CD4-positive, alpha-beta T cell treated with Interleukin-17A for 4 hours (primary cell): ENCODE measurements around the gene BTBD10.

ENCODE experiments used
- DNase-seq: peaks from one replicate; pipeline ENCODE4 v3.0.0-alpha.2; 2020; ENCODE audit warnings: mixed read lengths

BTBD10 gene

GRCh38 chr11:13367115-13367514, 95.9 kb downstream of the BTBD10 start:
- no peak for DNase-seq

DNA sequence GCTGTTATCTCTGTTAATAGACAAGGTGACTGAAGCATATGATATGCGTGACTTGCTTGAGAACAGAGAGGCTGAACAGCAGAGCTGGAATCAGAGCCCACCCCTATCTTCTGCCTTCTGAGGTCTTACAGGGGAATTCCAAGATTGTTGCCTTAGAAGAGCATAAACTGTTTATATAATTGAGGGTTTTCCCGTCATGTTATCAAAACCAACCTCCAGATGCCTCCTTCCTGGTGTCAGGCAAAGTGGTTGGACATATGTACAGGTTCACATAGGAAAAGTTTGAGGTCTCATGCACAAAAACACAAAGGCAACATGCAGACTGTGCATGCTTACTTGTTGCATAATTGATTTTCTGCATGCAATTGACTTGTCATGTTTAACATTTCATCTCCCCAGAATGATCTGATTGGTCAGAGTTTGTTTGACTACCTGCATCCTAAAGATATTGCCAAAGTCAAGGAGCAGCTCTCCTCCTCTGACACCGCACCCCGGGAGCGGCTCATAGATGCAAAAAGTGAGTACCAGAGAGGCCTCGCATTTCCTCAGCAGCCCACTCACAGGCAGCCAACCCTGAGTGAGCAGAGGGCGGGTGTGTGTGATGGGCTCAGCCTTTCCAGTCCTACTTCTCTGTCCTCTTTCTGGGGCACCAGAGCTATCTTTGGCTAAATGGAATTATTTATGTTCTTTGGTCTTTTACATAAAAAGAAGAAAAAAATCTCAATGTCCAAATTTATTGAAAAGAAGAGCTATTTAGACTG, 96.6 kb downstream of the BTBD10 start:
- DNase-seq: no peak

GRCh38 chr11:13364388-13364787, 98.6 kb downstream of the BTBD10 start:
- no peak for DNase-seq

- no peak for DNase-seq
Observed at GRCh38 chr11:13362596-13363109, 100.4 kb downstream of the BTBD10 start.

DNA sequence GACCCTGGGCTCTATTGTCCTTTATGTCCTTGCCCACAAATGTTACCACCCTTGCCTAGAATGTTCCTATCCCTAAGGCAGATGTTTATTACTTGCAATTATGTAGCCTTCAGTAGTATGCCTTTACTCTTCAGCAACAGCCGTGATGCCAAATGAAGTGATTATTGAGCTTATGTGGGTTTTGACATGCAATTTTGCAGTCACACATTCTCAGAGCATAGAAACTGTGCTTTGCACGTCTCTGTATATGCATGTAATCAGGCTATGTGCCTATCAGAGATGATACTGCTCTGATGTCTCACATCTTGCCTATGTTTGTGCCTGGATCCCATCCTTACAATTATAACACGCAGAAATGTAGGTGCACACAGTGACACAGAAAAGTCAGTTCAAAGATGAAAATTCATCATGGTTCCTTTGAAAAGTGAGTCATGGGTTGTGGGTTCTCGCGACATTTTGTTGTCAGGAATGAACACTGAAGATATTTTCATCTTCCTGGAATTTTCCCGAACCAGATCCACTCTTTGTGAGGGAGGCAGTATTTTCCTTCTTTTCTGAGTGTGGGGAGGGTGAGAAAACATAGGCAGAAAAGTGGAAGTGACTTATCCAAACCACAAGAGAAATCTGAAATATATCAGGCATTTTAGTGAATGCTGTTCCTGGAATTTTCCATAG, 104.3 kb downstream of the BTBD10 start:
- no peak for DNase-seq

- DNase-seq: no peak
Observed at GRCh38 chr11:13357232-13357631, 105.8 kb downstream of the BTBD10 start.

- DNase-seq: no peak
Observed at GRCh38 chr11:13355191-13355590, 107.8 kb downstream of the BTBD10 start.

DNA sequence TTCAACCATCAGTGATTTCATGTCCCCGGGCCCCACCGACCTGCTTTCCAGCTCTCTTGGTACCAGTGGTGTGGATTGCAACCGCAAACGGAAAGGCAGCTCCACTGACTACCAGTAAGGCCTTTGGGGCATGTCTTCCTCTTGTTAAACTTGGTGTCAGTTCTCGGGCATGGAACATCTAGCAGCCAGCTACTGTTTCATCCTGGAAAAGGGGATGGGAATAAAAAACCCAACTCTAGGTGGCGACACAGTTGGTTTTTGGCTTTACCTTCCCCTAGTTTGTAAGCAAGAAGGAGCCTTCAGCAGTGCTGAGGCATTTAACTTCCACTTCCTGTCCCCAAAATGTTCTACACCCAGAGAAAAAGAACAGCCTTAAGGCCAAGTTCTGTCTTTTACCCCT, 108.7 kb downstream of the BTBD10 start:
- no peak for DNase-seq

DNA sequence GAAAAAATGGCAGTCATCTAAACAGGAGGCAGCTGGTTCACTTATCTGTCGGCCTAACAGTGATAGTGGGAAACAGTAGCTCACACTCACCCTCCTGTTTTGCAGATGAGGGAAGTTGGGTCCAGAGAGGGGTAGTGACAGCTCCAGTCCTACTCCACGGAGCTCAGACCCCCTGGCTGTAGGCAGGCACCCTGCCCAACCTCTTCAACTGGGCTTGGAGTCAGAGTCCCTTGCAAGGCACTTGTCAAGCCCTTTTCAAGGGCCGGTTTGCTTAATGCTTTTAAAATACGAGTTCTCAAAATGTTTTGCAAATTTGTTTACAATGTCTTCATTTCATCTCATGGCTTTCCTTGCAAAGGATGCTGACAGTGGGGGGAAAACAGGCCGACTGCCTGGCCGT, 110.3 kb downstream of the BTBD10 start:
- no peak for DNase-seq

DNA sequence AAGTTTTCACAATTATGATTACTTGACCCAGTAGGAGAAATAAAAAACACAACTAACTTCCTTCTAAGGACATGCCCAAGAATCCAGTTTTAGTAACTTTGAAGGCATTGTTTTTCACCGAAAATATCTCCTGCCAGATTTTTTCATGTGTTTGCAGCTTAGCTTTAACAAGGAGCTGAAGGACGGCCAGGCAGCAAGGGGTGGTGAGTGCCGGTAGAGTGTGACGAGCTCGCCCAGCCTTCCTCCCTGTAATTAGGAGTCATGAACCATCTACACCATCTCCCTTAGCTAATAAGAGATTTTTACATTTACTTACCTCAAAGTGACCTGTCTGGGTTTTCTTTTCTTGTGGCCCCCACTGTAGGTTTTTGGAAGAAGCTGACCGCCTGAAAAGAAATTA, 113.4 kb downstream of the BTBD10 start:
- no peak for DNase-seq

DNA sequence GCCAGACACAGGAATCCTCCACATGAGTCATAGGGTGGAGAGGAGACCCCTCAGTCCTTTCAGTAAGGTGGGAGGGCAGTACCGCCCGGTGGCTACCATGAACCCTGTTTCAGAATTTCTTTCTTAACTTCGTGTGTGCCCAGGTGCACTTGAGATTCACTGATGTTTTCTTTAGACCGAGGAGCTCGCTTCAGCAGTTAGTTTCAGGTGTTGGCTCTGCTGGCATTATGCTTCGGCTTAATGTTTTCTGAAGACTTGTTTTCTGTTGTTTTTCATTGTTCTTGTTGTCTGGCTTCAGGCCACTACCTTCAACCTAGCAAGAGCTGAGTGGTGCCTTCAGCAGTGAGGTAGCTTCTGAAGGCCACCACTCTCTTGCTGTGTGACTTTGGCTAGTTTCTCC, 114.0 kb downstream of the BTBD10 start:
- no peak for DNase-seq

DNA sequence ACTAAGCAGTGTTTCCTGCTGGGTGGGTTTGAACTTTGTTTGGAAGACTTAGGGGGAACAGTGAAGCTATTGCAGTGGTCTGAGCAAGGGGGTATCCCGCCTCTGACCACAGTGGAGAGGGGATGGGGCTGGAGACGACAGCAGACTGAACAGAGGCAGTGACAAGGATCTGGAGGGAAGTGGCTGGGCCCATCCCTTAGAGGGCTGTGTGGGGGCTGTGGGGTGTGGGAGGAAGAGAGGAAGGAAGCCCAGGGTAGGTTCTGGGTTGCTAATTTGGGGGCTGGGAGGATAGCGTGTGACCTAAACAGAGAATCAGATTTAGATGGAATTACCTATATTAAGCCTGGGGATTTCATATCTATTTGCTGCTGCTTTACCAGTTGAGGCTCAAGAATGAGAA, 114.7 kb downstream of the BTBD10 start:
- DNase-seq: no peak

DNA sequence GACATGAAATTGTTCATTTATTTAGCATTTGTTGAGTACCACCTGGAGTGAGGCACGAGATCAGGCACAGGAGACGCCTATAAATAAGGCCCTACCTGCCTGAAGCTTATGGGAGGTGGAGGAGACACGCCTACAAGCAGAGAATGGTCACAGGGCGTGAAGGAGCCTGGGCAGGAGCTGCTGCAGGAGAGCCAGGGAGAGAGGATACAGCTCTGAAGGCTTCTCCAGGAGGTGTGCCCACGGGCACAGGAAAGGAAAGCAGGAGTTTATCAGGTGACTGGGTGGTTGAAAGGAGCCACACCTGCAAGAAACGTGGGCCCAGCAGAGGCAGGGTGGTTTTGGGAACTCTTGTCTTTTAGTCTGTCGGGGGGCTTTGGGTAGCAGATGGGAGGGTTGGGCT, 115.1 kb downstream of the BTBD10 start:
- no peak for DNase-seq

DNA sequence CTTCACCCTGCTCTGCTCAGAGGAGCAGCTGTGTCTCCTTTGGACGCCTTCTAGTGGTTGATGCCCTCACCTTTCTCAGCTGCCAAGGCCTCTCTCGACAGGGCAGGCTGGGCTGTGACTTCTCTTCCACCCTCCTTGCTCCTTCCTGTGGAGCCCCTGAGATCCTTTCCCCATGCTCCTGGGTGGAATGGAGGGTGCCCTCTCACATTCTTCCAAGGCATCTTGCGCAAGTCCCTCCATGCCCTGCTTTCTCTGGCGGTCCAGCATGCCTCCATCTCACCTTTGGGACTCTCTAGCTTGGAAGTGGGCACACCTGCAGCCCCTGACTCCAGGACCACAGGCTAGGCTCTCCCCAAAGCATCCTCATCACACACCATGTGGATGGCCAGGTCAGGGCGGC, 116.6 kb downstream of the BTBD10 start:
- no peak for DNase-seq

GRCh38 chr11:13344818-13345217, 118.2 kb downstream of the BTBD10 start:
- no peak for DNase-seq

GRCh38 chr11:13343931-13344717, 118.9 kb downstream of the BTBD10 start:
- DNase-seq: peak; percentile 79

GRCh38 chr11:13343067-13343466, 120.0 kb downstream of the BTBD10 start:
- DNase-seq: no peak

- no peak for DNase-seq
Observed at GRCh38 chr11:13341026-13341425, 122.0 kb downstream of the BTBD10 start.

DNA sequence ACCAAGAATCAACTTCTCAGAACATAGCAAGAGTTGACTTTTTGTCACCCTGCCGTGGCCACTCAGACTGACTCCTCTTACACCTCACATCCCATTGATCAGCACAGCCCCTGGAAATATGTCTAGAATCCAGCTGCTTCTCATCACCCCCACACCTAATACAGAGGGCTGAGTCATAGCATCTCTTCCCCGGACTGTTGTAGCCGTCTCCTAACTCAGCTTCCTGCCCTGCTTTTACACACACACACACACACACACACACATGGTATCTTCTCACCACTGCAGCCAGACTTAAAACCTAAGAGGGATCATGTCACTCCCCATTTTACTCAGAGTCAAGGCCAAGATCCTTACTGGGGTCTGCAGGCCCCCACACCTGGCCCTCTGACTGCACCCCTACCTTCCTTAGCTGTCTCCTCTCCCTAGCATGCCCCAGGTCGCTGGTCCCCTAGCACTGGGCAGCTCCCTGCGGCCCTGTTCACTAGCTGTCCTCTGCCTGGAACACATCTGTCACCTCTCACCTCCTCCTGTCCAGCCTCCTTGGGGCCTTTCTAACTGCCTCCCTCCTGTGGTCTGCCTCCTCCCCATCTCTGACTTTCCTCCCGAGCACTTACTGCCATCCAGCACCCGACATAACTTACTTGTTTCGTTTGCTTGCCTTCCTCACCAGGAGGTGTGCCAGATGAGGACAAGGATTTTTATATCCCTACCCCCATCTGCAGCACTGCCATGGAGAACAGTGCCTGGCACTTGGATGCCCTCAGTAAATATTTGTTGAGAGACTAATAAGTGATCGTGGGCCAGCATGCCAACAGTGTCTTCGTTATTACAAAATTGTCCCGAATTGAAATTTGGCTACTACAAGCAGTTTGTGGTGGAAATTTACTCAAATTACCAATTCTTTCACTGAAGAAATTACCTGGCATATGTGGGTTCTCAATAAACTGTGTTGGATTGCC, 123.5 kb downstream of the BTBD10 start:
- DNase-seq: peak; percentile 54

DNA sequence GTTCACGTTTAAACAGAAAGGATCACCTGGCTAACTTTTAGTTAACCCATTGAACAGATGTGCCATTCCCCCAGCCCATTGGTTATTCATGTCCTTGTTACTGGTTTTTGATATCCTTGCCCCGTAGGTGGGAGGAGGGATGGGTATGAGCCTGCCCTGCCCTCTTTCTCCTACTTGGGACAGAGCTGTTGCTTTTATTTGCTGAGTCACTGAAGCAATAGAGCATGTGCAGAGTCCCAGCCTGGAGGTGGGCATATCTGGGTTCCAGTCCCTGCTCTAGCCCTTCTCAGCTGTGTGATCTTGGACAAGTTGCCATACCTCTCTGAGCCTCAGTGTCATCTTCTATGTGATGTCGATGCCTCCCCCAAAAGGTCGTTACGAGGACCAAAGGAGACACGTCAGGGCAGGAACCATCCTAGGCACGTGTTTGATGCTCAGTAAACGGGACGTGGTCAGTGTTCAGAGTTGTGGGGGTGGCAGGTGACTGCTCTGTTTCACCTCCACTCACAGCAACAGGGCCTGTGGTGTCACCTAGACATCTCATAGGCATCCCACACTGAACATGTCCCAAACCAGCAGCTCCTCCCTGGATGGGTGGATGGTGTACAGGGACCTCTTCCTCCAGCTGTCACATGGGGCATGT, 124.5 kb downstream of the BTBD10 start:
- DNase-seq: peak; percentile 14

DNA sequence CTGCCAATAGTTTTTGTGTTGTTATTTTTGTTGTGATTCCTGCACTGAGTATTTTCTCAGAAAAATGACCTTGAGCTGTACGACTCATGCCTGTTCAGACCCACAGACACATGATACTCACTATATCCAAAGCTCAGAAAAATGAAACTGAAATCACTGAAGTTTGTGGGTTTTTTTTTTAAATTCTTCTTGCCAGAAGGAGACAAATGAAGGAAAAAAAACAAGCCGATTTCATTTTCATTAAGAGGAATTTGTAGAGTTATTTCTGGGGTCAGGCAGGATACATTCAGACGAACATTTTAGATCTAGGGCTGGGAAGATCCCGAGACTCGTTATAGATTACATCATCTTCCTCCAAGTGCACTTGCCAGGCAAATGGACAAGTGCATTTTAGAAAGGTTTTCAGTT, 125.0 kb downstream of the BTBD10 start:
- no peak for DNase-seq
